ENCODE data around the gene PDXP.
"Not testable (repeated sequence)": the region's sequence is repeated elsewhere in the genome, so short reads cannot be mapped to it uniquely, and the experiment has no call there.

PDXP gene, protein sequence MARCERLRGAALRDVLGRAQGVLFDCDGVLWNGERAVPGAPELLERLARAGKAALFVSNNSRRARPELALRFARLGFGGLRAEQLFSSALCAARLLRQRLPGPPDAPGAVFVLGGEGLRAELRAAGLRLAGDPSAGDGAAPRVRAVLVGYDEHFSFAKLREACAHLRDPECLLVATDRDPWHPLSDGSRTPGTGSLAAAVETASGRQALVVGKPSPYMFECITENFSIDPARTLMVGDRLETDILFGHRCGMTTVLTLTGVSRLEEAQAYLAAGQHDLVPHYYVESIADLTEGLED

GRCh38 chr22:37658133-37659065 lies at the start of gene PDXP:
TSS of gene PDXP (plus strand) at chr22:37658723. CDS start at chr22:37658783, 60 bp downstream.
- DNase-seq (ENCODE audit: low read depth in 1 of 2, low spot score in 1 of 2), result peak; percentile 97 to 98

GRCh38 chr22:37609240-37610152 lies 49.0 kb upstream of the PDXP start:
- DNase-seq (ENCODE audit: low read depth in 1 of 2, low spot score in 1 of 2), result no peak

DNA sequence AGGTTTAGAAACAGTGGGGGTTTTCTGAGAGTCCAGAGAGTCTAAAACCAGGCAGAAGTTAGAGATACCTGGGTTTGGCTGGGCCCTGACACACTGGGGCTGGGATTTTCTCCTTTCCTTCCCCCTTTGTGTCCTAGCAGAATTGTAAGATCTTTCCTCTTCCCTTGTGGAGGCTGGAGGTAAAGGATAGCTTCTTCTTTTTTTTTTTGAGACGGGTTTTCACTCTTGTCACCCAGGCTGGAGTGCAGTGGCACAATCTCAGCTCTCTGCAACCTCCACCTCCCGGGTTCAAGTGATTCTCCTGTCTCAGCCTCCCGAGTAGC lies 48.4 kb upstream of the PDXP start:
- not testable (repeated sequence) for DNase-seq (ENCODE audit: low read depth in 1 of 2, low spot score in 1 of 2)

DNA sequence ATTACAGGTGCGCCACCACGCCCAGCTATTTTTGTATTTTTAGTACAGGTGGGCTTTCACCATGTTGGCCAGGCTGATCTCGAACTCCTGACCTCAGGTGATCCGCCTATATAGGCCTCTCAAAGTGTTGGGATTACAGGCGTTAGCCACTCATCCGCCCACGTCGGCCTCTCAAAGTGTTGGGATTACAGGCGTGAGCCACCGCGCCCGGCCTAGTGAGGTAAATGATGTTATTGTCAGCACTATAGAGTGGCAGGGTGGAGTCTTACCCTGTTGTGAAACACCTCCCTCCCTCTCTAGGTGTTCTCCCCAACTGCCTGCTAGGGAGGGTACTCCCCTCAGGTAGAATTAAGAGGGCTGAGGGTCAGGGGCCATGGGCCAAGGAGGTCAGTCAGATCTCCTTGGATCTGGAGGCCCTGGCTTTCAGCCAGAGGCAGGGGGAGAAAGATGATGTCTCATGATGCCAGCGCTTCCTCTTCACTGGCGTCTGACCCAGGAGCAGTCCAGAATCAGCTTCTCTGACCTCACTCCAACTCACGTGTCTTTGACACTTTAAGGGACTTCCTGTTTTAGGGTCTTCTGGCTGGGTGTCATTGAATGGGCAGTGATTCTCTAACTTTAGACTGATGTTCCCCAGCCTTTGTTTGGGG lies 47.9 kb upstream of the PDXP start:
- DNase-seq (ENCODE audit: low read depth in 1 of 2, low spot score in 1 of 2), result no peak

DNA sequence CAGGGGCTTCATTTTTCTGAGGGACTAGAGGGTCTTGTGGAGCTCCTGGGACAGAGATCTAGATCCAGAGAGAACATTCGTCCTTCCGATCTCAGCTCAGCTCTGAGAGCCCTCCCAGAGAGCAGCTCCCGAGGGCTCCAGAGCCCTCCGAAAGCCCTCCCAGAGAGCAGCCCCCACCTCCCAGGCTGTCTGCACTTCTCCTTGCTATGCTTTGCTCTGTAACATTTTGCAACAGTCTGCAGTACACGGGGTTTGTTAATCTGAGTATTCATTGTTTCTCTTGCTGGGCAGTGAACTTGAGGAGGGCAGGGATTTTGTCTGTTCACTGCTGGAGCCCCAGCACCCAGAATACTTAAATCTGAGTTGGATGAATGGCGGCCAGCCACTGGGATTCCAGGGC lies 47.3 kb upstream of the PDXP start:
- no peak for DNase-seq (ENCODE audit: low read depth in 1 of 2, low spot score in 1 of 2)

GRCh38 chr22:37616201-37617083 lies 42.1 kb upstream of the PDXP start:
- DNase-seq (ENCODE audit: low read depth in 1 of 2, low spot score in 1 of 2), result no peak

DNA sequence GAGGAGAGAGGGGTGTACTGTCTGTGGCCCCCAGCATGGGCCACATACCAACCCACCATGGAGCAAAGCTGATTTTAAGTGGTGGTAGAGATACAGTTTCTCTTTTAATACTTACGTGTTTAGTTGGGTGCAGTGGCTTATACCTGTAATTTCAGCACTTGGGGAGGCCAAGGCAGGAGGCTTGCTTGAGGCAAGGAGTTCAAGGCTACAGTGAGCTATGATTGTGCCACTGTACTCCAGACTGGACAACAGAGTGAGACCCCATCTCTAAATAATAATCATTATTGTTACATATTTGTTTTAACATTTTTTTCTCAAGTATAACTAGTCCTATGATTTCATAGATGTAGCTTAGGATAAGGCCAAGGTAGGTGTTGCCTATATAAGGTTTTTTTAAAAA lies 41.1 kb upstream of the PDXP start:
- no peak for DNase-seq (ENCODE audit: low read depth in 1 of 2, low spot score in 1 of 2)

DNA sequence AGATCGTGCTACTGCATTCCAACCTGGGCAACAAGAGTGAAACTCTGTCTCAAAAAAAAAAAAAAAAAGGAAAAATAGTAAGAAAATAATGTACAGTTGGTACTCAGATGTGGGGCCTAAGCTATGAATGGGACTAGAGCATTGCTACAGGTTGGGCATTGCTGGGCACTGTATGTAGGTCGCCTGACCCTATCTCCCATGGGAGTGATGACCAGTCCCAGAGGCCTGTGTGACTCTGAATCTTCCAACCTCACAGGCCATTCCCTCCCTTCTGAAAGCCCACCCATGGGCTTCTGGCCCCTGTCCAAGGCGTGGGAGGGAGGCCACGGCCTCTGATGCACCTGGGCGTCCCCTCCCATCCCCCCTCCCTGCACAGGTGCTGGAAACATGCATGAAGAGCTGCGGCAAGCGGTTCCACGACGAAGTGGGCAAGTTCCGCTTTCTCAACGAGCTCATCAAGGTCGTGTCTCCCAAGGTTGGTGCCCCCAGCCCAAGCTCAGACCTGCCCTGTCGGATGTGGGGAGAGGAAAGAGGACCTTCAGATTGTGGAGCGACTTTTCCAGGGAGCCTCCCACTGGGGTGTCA lies 40.4 kb upstream of the PDXP start:
- DNase-seq (ENCODE audit: low read depth in 1 of 2, low spot score in 1 of 2), result no peak

DNA sequence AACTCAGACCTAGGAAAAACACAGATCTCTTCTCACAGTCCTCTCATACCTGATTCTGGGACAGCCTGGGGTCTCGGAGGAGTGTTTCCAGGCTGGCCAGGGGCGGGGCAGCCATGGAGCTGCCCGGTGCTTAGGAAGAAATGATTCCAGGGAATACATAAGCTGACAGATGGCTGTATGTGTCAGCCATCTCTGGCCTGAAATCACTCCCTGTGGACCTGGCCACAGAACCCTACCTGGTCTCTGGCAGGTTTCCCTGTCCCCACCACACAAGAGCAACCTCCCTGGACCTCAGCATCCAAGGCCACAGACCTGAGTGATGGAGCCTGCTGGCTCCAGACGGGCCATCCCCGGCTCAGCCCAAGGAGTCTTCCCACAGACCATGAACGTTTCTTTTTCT lies 39.8 kb upstream of the PDXP start:
- no peak for DNase-seq (ENCODE audit: low read depth in 1 of 2, low spot score in 1 of 2)

DNA sequence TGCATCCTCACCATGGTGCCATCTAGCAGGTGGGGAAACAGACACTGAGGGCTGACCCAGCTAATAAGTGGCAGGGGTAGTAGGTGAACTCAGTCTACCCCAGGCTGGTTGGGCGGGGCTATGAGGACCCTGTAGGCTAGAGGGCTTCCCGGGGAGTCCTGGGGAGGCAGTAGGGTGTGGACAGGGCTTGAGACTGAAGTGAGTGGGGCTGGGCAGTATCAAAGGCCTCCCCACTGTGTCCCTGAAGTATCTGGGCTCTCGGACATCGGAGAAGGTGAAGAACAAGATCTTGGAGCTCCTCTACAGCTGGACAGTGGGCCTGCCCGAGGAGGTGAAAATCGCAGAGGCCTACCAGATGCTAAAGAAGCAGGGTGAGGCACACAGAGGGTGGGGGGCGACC lies 38.5 kb upstream of the PDXP start:
- DNase-seq (ENCODE audit: low read depth in 1 of 2, low spot score in 1 of 2), result no peak

DNA sequence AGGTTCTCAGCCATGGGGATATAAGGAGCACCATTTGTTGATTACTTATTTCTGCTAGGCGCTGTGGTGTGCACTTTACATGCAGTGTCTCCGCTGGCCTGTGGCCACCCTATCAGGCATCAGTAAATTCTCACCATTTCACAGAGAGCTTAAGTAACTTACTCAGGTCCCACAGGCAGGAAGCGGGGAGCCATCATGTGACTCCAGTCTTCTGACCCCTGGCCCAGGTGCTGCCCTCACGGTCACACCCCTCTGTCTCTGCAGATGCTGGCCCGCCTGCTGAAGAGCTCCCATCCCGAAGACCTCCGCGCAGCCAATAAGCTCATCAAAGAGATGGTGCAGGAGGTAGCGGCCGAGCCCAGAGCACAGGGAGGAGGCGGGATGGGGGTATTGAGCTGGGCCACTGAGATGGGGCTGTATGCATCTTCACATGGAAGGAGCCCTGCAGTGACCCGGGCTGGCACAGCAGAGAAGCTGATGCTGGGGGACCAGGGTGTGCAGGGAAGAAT lies 37.1 kb upstream of the PDXP start:
- DNase-seq (ENCODE audit: low read depth in 1 of 2, low spot score in 1 of 2), result no peak

GRCh38 chr22:37623075-37624016 lies 35.2 kb upstream of the PDXP start:
- DNase-seq (ENCODE audit: low read depth in 1 of 2, low spot score in 1 of 2), result peak; percentile 65 to 66

- DNase-seq (ENCODE audit: low read depth in 1 of 2, low spot score in 1 of 2), result no peak
Measured at GRCh38 chr22:37624017-37624365, 34.5 kb upstream of the PDXP start.

DNA sequence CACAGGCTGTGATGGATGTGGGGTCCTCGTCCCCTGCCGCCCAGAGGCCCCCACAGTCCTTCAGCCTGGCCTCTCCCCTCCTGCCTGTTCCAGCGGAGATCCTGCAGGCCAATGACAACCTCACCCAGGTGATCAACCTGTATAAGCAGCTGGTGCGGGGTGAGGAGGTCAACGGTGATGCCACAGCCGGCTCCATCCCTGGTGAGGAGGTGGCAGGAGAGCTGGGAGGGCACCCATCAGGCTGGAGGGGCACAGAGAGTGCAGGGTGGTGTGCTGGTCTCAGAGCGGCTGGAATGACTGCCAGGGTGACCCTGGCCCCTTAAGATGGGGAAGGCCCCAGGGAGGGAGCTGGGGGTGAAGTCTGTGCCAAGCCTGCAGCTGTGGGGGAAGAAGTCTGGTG lies 33.6 kb upstream of the PDXP start:
- DNase-seq (ENCODE audit: low read depth in 1 of 2, low spot score in 1 of 2), result no peak

DNA sequence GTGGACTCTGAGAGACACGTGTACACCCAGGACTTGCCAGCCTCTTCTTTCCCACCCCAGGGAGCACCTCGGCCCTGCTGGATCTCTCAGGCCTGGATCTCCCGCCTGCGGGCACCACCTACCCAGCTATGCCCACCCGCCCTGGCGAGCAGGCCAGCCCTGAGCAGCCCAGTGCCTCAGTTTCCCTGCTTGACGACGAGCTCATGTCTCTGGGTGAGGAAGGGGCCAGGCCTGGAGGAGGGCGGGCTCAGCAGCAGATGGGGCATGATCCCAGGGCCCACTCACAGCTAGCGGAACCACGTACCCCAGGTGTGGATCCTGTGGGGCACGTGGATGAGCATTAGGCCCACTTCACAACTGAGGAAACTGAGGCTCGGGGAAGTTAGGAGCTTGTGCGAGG lies 32.8 kb upstream of the PDXP start:
- no peak for DNase-seq (ENCODE audit: low read depth in 1 of 2, low spot score in 1 of 2)

- no peak for DNase-seq (ENCODE audit: low read depth in 1 of 2, low spot score in 1 of 2)
Measured at GRCh38 chr22:37626144-37626543, 32.4 kb upstream of the PDXP start.

- DNase-seq (ENCODE audit: low read depth in 1 of 2, low spot score in 1 of 2), result no peak
Measured at GRCh38 chr22:37626556-37627075, 31.9 kb upstream of the PDXP start.

GRCh38 chr22:37627121-37627520 lies 31.4 kb upstream of the PDXP start:
- DNase-seq (ENCODE audit: low read depth in 1 of 2, low spot score in 1 of 2), result no peak

Data from activated T-helper 1 cell treated with anti-CD3 and anti-CD28 coated beads, Interleukin-2, amount 50 U/mL, for 16 hours (primary cell).